Activated B cell treated with CpG ODN at 0.5 μM for 24 hours (primary cell): ENCODE measurements around the gene MYO15B. TPM values are rescaled to one million over a fixed set of nuclear protein-coding genes. Genes with fewer than 3 reads are reported as not detected.

ENCODE experiments used
- ATAC-seq: fragments of 200-7000 bp; cut with Tn5 transposase; one replicate; pipeline ENCODE4 v1.10.0; 2021; ENCODE audit warnings: low read depth, mild to moderate bottlenecking, moderate library complexity
- CTCF ChIA-PET: fragments of 350-600 bp; sonication (Branson Sonifier 250); formaldehyde crosslinking; loops from one replicate; lab custom pipeline; 2021; ENCODE audit warnings: antibody characterized with exemption; lab: Charles Lee
- POLR2A ChIA-PET: fragments of 350-600 bp; sonication (Branson Sonifier 250); formaldehyde crosslinking; loops from one replicate; lab custom pipeline; 2021; ENCODE audit warnings: antibody characterized with exemption; lab: Charles Lee
- DNase-seq: peaks from one replicate; pipeline ENCODE4 v3.0.0; 2022
- H3K27ac Mint-ChIP-seq: one replicate; pipeline ENCODE4 v1.8.0; 2020; ENCODE audit warnings: mixed read lengths
- H3K27me3 Mint-ChIP-seq: one replicate; pipeline ENCODE4 v1.8.0; 2021; ENCODE audit warnings: mixed read lengths
- H3K36me3 Mint-ChIP-seq: one replicate; pipeline ENCODE4 v1.8.0; 2021; ENCODE audit warnings: low read depth, mixed read lengths
- H3K4me1 Mint-ChIP-seq: one replicate; pipeline ENCODE4 v1.8.0; 2021; ENCODE audit warnings: mixed read lengths
- H3K4me3 Mint-ChIP-seq: one replicate; pipeline ENCODE4 v1.8.0; 2020; ENCODE audit warnings: mild to moderate bottlenecking, mixed read lengths
- H3K9me3 Mint-ChIP-seq: one replicate; pipeline ENCODE4 v1.8.0; 2020; ENCODE audit warnings: mixed read lengths
- CTCF ChIP-seq: fragments of 200-600 bp; IDR thresholded peaks from one replicate; pipeline ENCODE4 v1.8.0; 2022; ENCODE audit warnings: antibody characterized with exemption, mild to moderate bottlenecking
- intact Hi-C: fragments of 100-400 bp; cut with micrococcal nuclease; formaldehyde crosslinking; loops from one replicate; pipeline ENCODE4 v1.15.1; 2024
- total RNA-seq: library from RNA; stranded (reverse); gene quantifications from 2 replicates; pipeline ENCODE4 v1.2.3, GENCODE V29; 2022

MYO15B gene
- total RNA-seq, 1 donor from 2014 or later, result 264 TPM

- DNase-seq, result no peak
- TF ChIP-seq CTCF, result no peak
- no peaks in the 10 kb centered on the region for H3K27me3 Mint-ChIP-seq
- H3K4me1 Mint-ChIP-seq, result no peaks in the 10 kb centered on the region
- CTCF ChIA-PET, result interaction anchor here (0.9 to 2.8 kb wide), 4 partner anchors 15 to 151 kb away, joined by 4 to 11 read pairs (median 6); partner anchors contain the start of gene SMIM5
- no peak for ATAC-seq
- no peak overlapping the region for H3K27ac Mint-ChIP-seq
- intact Hi-C loops, result no loop called here
- H3K4me3 Mint-ChIP-seq, result no peak overlapping the region
- POLR2A ChIA-PET, result interaction anchor here (0.7 kb wide), 1 partner anchor 147 kb away, joined by 3 read pairs; no protein-coding TSS in a partner anchor
- H3K36me3 Mint-ChIP-seq, result peaks cover 4% of the 10 kb centered on the region
- H3K9me3 Mint-ChIP-seq, result no peaks in the 10 kb centered on the region
These were observed 15.0 kb downstream of the MYO15B start for GRCh38 chr17:75602644-75603043.

GRCh38 chr17:75603123-75603522 lies 15.5 kb downstream of the MYO15B start:
- ATAC-seq, result no peak
- H3K27ac Mint-ChIP-seq, result no peak overlapping the region
- no peak for TF ChIP-seq CTCF

GRCh38 chr17:75604034-75604695 lies 16.6 kb downstream of the MYO15B start:
- POLR2A ChIA-PET, result interaction anchor here (1.1 kb wide), 1 partner anchor 14 kb away, joined by 4 read pairs; no protein-coding TSS in a partner anchor
- H3K27me3 Mint-ChIP-seq, result no peaks in the 10 kb centered on the region
- H3K4me1 Mint-ChIP-seq, result no peaks in the 10 kb centered on the region
- TF ChIP-seq CTCF, result no peak
- intact Hi-C loops, result no loop called here
- DNase-seq (no peak), ATAC-seq (no peak)
- no peaks in the 10 kb centered on the region for H3K9me3 Mint-ChIP-seq
- H3K4me3 Mint-ChIP-seq, result no peak overlapping the region
- H3K36me3 Mint-ChIP-seq, result peaks cover 4% of the 10 kb centered on the region
- H3K27ac Mint-ChIP-seq, result no peak overlapping the region
- CTCF ChIA-PET, result interaction anchor here (1.5 kb wide), 1 partner anchor 30 kb away, joined by 6 read pairs; the partner anchor contains the start of gene SMIM5

More at GRCh38 chr17:75603123-75603522, 15.5 kb downstream of the MYO15B start:
- no peak for DNase-seq
- intact Hi-C loops, result no loop called here
- ChIA-PET CTCF (interaction anchor here (0.9 to 2.8 kb wide), 3 partner anchors 31 to 151 kb away, joined by 4 to 11 read pairs (median 6); partner anchors contain the start of gene SMIM5), POLR2A (interaction anchor here (1.1 kb wide), 1 partner anchor 13 kb away, joined by 4 read pairs; no protein-coding TSS in a partner anchor)
- H3K4me1 Mint-ChIP-seq, result no peaks in the 10 kb centered on the region
- H3K4me3 Mint-ChIP-seq, result no peak overlapping the region
- H3K36me3 Mint-ChIP-seq, result peaks cover 4% of the 10 kb centered on the region
- no peaks in the 10 kb centered on the region for H3K27me3 Mint-ChIP-seq
- H3K9me3 Mint-ChIP-seq, result no peaks in the 10 kb centered on the region

- ATAC-seq (no peak), DNase-seq (no peak)
- no peak overlapping the region for H3K27ac Mint-ChIP-seq
- no peak overlapping the region for H3K4me3 Mint-ChIP-seq
- H3K4me1 Mint-ChIP-seq, result peaks cover 3% of the 10 kb centered on the region
- ChIA-PET CTCF (no interaction called here), POLR2A (no interaction called here)
- TF ChIP-seq CTCF, result no peak
- no peaks in the 10 kb centered on the region for H3K27me3 Mint-ChIP-seq
- intact Hi-C loops, result no loop called here
- no peaks in the 10 kb centered on the region for H3K9me3 Mint-ChIP-seq
- H3K36me3 Mint-ChIP-seq, result peaks cover 4% of the 10 kb centered on the region
These were observed 18.2 kb downstream of the MYO15B start for GRCh38 chr17:75605790-75606189.

- H3K27ac Mint-ChIP-seq, result no peak overlapping the region
- H3K4me1 Mint-ChIP-seq, result peaks cover 3% of the 10 kb centered on the region
- POLR2A ChIA-PET, result no interaction called here
- peaks cover 8% of the 10 kb centered on the region for H3K36me3 Mint-ChIP-seq
- ATAC-seq, result no peak
- H3K4me3 Mint-ChIP-seq, result no peak overlapping the region
- H3K27me3 Mint-ChIP-seq, result no peaks in the 10 kb centered on the region
- no peak for DNase-seq
- no peaks in the 10 kb centered on the region for H3K9me3 Mint-ChIP-seq
- CTCF ChIA-PET, result no interaction called here
- intact Hi-C loops, result no loop called here
- TF ChIP-seq CTCF, result no peak
These were observed 19.5 kb downstream of the MYO15B start for GRCh38 chr17:75607086-75607485.
